WTC11 (cell line): Measurements from ENCODE around the gene HPCA. TPM values are rescaled to one million over a fixed set of nuclear protein-coding genes. Genes with fewer than 3 reads are reported as not detected.

Experiments
- ATAC-seq: fragments of 200-7000 bp; cut with Tn5 transposase; 2 replicates; pipeline ENCODE4 v1.10.0; 2021; ENCODE audit warnings: mild to moderate bottlenecking, moderate library complexity
- CTCF ChIA-PET: fragments of 300-600 bp; sonication (Branson Sonifier 250); formaldehyde crosslinking; loops from one replicate; lab custom pipeline; 2021; ENCODE audit warnings: antibody characterized with exemption; lab: Charles Lee
- POLR2A ChIA-PET: fragments of 350-600 bp; sonication (Branson Sonifier 250); formaldehyde crosslinking; loops from one replicate; lab custom pipeline; 2021; ENCODE audit warnings: antibody characterized with exemption; lab: Charles Lee
- DNase-seq: peaks from one replicate; pipeline ENCODE4 v3.0.0; 2021; ENCODE audit warnings: low spot score
- H3K27ac Mint-ChIP-seq: 2 replicates; pipeline ENCODE4 v1.8.0; 2021; ENCODE audit warnings: mixed read lengths
- H3K27me3 Mint-ChIP-seq: 2 replicates; pipeline ENCODE4 v1.8.0; 2021; ENCODE audit warnings: low read depth, mild to moderate bottlenecking, moderate library complexity, mixed read lengths
- H3K36me3 Mint-ChIP-seq: 2 replicates; pipeline ENCODE4 v1.8.0; 2021; ENCODE audit warnings: mixed read lengths
- H3K4me1 Mint-ChIP-seq: 2 replicates; pipeline ENCODE4 v1.8.0; 2022; ENCODE audit warnings: mixed read lengths
- H3K4me3 Mint-ChIP-seq: 2 replicates; pipeline ENCODE4 v1.8.0; 2021; ENCODE audit warnings: mild to moderate bottlenecking, moderate library complexity, mixed read lengths
- H3K9me3 Mint-ChIP-seq: 2 replicates; pipeline ENCODE4 v1.8.0; 2021; ENCODE audit warnings: mixed read lengths
- ATF1 ChIP-seq: sonication (generic); formaldehyde crosslinking; IDR thresholded peaks from 2 replicates; pipeline ENCODE4 v1.8.1; 2023; ENCODE audit warnings: mild to moderate bottlenecking, moderate library complexity, missing genetic modification reagents
- CREB1 ChIP-seq: sonication (generic); formaldehyde crosslinking; IDR thresholded peaks from 2 replicates; pipeline ENCODE4 v1.8.0; 2023; ENCODE audit warnings: mild to moderate bottlenecking, missing genetic modification reagents
- CREM ChIP-seq: sonication (generic); formaldehyde crosslinking; IDR thresholded peaks from 2 replicates; pipeline ENCODE4 v1.8.1; 2022; ENCODE audit warnings: mild to moderate bottlenecking, missing genetic modification reagents, moderate library complexity
- FOXK1 ChIP-seq: sonication (generic); formaldehyde crosslinking; IDR thresholded peaks from 2 replicates; pipeline ENCODE4 v1.8.0; 2022; ENCODE audit warnings: mild to moderate bottlenecking, moderate library complexity, missing genetic modification reagents
- FOXP4 ChIP-seq: sonication (generic); formaldehyde crosslinking; IDR thresholded peaks from 2 replicates; pipeline ENCODE4 v1.8.0; 2022; ENCODE audit warnings: mild to moderate bottlenecking, missing genetic modification reagents
- KAT7 ChIP-seq: sonication (generic); formaldehyde crosslinking; IDR thresholded peaks from 2 replicates; pipeline ENCODE4 v1.8.1; 2023; ENCODE audit warnings: missing genetic modification reagents, mild to moderate bottlenecking, borderline replicate concordance
- MYBL2 ChIP-seq: sonication (generic); formaldehyde crosslinking; IDR thresholded peaks from 2 replicates; pipeline ENCODE4 v1.8.1; 2023; ENCODE audit warnings: mild to moderate bottlenecking, moderate library complexity, missing genetic modification reagents
- NFE2L1 ChIP-seq: sonication (generic); formaldehyde crosslinking; IDR thresholded peaks from 2 replicates; pipeline ENCODE4 v1.8.1; 2023; ENCODE audit warnings: missing genetic modification reagents
- NR1H2 ChIP-seq: sonication (generic); formaldehyde crosslinking; IDR thresholded peaks from 2 replicates; pipeline ENCODE4 v1.9.0; 2021; ENCODE audit warnings: mild to moderate bottlenecking, moderate library complexity, missing genetic modification reagents
- PRDM15 ChIP-seq: sonication (generic); formaldehyde crosslinking; IDR thresholded peaks from 2 replicates; pipeline ENCODE4 v1.8.0; 2022; ENCODE audit warnings: missing genetic modification reagents
- SP1 ChIP-seq: sonication (generic); formaldehyde crosslinking; conservative IDR thresholded peaks from 2 replicates; pipeline ENCODE4 v1.8.1; 2022; ENCODE audit warnings: missing genetic modification reagents
- TEAD1 ChIP-seq: sonication (generic); formaldehyde crosslinking; IDR thresholded peaks from 2 replicates; pipeline ENCODE4 v1.8.0; 2022; ENCODE audit warnings: mild to moderate bottlenecking, missing genetic modification reagents
- TEAD4 ChIP-seq: sonication (generic); formaldehyde crosslinking; IDR thresholded peaks from 2 replicates; pipeline ENCODE4 v1.8.0; 2022; ENCODE audit warnings: mild to moderate bottlenecking, missing genetic modification reagents
- ZNF138 ChIP-seq: sonication (generic); formaldehyde crosslinking; conservative IDR thresholded peaks from 2 replicates; pipeline ENCODE4 v1.8.1; 2022; ENCODE audit warnings: mild to moderate bottlenecking, moderate library complexity, missing genetic modification reagents
- total RNA-seq: library from RNA; stranded (reverse); gene quantifications from 3 replicates; pipeline ENCODE4 v1.2.3, GENCODE V29; 2021
- TF ChIP-seq, protein P1 (sequence below): sonication (generic); formaldehyde crosslinking; IDR thresholded peaks from 2 replicates; pipeline ENCODE4 v1.8.0; 2023; ENCODE audit warnings: missing genetic modification reagents, mild to moderate bottlenecking, borderline replicate concordance
- TF ChIP-seq, protein P2 (sequence below): fragments of 200-600 bp; IDR thresholded peaks from 2 replicates; pipeline ENCODE4 v1.8.0; 2022; ENCODE audit warnings: antibody characterized with exemption

The HPCA gene
- total RNA-seq, 1 experiment from 2014 or later, result 1.9 TPM

GRCh38 chr1:32892368-32893197, 6.3 kb downstream of the HPCA start (continued):
- TF ChIP-seq FOXP4 (CRISPR knock-in tag), result peak; percentile 73
- no peak for TF ChIP-seq NR1H2 (CRISPR knock-in tag)
- TF ChIP-seq SP1 (CRISPR knock-in tag), result peak; percentile 94
- TF ChIP-seq, protein P1, sequence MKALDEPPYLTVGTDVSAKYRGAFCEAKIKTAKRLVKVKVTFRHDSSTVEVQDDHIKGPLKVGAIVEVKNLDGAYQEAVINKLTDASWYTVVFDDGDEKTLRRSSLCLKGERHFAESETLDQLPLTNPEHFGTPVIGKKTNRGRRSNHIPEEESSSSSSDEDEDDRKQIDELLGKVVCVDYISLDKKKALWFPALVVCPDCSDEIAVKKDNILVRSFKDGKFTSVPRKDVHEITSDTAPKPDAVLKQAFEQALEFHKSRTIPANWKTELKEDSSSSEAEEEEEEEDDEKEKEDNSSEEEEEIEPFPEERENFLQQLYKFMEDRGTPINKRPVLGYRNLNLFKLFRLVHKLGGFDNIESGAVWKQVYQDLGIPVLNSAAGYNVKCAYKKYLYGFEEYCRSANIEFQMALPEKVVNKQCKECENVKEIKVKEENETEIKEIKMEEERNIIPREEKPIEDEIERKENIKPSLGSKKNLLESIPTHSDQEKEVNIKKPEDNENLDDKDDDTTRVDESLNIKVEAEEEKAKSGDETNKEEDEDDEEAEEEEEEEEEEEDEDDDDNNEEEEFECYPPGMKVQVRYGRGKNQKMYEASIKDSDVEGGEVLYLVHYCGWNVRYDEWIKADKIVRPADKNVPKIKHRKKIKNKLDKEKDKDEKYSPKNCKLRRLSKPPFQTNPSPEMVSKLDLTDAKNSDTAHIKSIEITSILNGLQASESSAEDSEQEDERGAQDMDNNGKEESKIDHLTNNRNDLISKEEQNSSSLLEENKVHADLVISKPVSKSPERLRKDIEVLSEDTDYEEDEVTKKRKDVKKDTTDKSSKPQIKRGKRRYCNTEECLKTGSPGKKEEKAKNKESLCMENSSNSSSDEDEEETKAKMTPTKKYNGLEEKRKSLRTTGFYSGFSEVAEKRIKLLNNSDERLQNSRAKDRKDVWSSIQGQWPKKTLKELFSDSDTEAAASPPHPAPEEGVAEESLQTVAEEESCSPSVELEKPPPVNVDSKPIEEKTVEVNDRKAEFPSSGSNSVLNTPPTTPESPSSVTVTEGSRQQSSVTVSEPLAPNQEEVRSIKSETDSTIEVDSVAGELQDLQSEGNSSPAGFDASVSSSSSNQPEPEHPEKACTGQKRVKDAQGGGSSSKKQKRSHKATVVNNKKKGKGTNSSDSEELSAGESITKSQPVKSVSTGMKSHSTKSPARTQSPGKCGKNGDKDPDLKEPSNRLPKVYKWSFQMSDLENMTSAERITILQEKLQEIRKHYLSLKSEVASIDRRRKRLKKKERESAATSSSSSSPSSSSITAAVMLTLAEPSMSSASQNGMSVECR, result peak; percentile 66; the same call in 1 of the 2 replicates
- TF ChIP-seq, protein P2, sequence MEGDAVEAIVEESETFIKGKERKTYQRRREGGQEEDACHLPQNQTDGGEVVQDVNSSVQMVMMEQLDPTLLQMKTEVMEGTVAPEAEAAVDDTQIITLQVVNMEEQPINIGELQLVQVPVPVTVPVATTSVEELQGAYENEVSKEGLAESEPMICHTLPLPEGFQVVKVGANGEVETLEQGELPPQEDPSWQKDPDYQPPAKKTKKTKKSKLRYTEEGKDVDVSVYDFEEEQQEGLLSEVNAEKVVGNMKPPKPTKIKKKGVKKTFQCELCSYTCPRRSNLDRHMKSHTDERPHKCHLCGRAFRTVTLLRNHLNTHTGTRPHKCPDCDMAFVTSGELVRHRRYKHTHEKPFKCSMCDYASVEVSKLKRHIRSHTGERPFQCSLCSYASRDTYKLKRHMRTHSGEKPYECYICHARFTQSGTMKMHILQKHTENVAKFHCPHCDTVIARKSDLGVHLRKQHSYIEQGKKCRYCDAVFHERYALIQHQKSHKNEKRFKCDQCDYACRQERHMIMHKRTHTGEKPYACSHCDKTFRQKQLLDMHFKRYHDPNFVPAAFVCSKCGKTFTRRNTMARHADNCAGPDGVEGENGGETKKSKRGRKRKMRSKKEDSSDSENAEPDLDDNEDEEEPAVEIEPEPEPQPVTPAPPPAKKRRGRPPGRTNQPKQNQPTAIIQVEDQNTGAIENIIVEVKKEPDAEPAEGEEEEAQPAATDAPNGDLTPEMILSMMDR, result peak; percentile 97
- peak; percentile 86; the same call in 1 of the 2 replicates for TF ChIP-seq TEAD1 (CRISPR knock-in tag)
- peak; percentile 94 for TF ChIP-seq NFE2L1
- no peak for TF ChIP-seq ZNF138
- TF ChIP-seq CREB1 (CRISPR knock-in tag), result peak; percentile 67; the same call in 1 of the 2 replicates
- peak; percentile 70 for TF ChIP-seq PRDM15

GRCh38 chr1:32893198-32894018, 7.1 kb downstream of the HPCA start:
- ChIA-PET POLR2A (interaction anchor here (0.9 kb wide), 2 partner anchors 14 to 189 kb away, joined by 3 to 4 read pairs; no protein-coding TSS in a partner anchor), CTCF (interaction anchor here (0.6 to 7.4 kb wide), 37 partner anchors 11 to 1171 kb away, joined by 3 to 80 read pairs (median 5); partner anchors contain the start of genes AZIN2, BSDC1, FNDC5 and RNF19B)
- H3K27ac Mint-ChIP-seq, result no peak overlapping the region
- H3K36me3 Mint-ChIP-seq, result no peaks in the 10 kb centered on the region
- H3K4me1 Mint-ChIP-seq, result peaks cover 11% of the 10 kb centered on the region
- ATAC-seq, result peak; percentile 49
- DNase-seq, result peak; percentile 73
- peaks cover 7% of the 10 kb centered on the region for H3K9me3 Mint-ChIP-seq
- H3K4me3 Mint-ChIP-seq, result peak overlapping the region; percentile 79
- H3K27me3 Mint-ChIP-seq, result peaks cover 55% of the 10 kb centered on the region
- TF ChIP-seq TEAD4, result no peak
- TF ChIP-seq, protein P1, result no peak
- no peak for TF ChIP-seq NR1H2 (CRISPR knock-in tag)
- TF ChIP-seq ATF1 (CRISPR knock-in tag), result no peak
- no peak for TF ChIP-seq FOXK1
- TF ChIP-seq CREM, result no peak
- peak; percentile 55; the same call in 1 of the 2 replicates for TF ChIP-seq KAT7 (CRISPR knock-in tag)
- 0 out of 2 replicates have a peak, but pooled peaks have one; percentile 18 for TF ChIP-seq MYBL2 (CRISPR knock-in tag)
